Type B pancreatic cell (in vitro differentiated cells): Measurements from ENCODE around the gene ZNF148. TPM values are rescaled to one million over a fixed set of nuclear protein-coding genes. Genes with fewer than 3 reads are reported as not detected.

Source experiments
- DNase-seq: peaks from one replicate; pipeline ENCODE4 v3.0.0; 2021; ENCODE audit warnings: mixed read lengths; ENCODE audit not compliant: unreplicated experiment; ENCODE audit errors: extremely low spot score
- H3K27ac Mint-ChIP-seq: 2 replicates; pipeline ENCODE4 v1.8.0; 2021; ENCODE audit warnings: mild to moderate bottlenecking, mixed read lengths
- H3K27me3 Mint-ChIP-seq: 2 replicates; pipeline ENCODE4 v1.8.0; 2021; ENCODE audit warnings: mixed read lengths
- H3K36me3 Mint-ChIP-seq: 2 replicates; pipeline ENCODE4 v1.8.0; 2021; ENCODE audit warnings: mixed read lengths
- H3K4me1 Mint-ChIP-seq: one replicate; pipeline ENCODE4 v1.8.0; 2021; ENCODE audit warnings: mixed read lengths; ENCODE audit not compliant: unreplicated experiment
- H3K4me3 Mint-ChIP-seq: 2 replicates; pipeline ENCODE4 v1.8.0; 2021; ENCODE audit warnings: mild to moderate bottlenecking, mixed read lengths
- H3K9me3 Mint-ChIP-seq: 2 replicates; pipeline ENCODE4 v1.8.0; 2021; ENCODE audit warnings: mixed read lengths
- total RNA-seq: library from RNA; stranded (reverse); gene quantifications from 2 replicates; pipeline ENCODE4 v1.2.1, GENCODE V29; 2021; ENCODE audit warnings: low replicate concordance
- TF ChIP-seq, protein P1 (sequence below): fragments of 200-600 bp; sonication (generic); conservative IDR thresholded peaks from 2 replicates; pipeline ENCODE4 v1.5.0; 2021; ENCODE audit warnings: antibody characterized with exemption, mild to moderate bottlenecking

ZNF148 gene
- total RNA-seq, 1 donor from 2014 or later, result 46.4 TPM

DNA sequence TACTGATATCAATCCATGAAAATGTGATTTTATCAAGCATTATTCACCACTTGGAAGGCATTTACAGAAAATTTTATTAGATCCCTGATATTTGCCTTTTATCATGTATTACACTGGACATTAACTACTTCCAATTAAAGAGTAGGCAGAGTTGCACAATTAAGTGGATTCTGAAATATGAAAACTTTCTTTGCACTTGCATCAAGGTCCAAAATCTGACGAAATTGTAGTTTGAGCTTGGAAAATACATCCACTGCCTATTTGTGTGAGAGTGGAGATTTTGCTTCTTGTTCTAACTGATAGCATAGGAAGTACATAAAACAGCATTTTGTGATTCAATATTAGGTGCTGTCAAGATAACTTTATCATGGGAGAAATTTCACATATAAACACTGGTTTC is 113.0 kb downstream of the ZNF148 start:
- peaks cover 45% of the 10 kb centered on the region for H3K36me3 Mint-ChIP-seq
- no peaks in the 10 kb centered on the region for H3K27me3 Mint-ChIP-seq
- TF ChIP-seq, protein P1, sequence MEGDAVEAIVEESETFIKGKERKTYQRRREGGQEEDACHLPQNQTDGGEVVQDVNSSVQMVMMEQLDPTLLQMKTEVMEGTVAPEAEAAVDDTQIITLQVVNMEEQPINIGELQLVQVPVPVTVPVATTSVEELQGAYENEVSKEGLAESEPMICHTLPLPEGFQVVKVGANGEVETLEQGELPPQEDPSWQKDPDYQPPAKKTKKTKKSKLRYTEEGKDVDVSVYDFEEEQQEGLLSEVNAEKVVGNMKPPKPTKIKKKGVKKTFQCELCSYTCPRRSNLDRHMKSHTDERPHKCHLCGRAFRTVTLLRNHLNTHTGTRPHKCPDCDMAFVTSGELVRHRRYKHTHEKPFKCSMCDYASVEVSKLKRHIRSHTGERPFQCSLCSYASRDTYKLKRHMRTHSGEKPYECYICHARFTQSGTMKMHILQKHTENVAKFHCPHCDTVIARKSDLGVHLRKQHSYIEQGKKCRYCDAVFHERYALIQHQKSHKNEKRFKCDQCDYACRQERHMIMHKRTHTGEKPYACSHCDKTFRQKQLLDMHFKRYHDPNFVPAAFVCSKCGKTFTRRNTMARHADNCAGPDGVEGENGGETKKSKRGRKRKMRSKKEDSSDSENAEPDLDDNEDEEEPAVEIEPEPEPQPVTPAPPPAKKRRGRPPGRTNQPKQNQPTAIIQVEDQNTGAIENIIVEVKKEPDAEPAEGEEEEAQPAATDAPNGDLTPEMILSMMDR, result no peak
- no peaks in the 10 kb centered on the region for H3K4me1 Mint-ChIP-seq
- no peak overlapping the region for H3K4me3 Mint-ChIP-seq
- H3K27ac Mint-ChIP-seq, result no peak overlapping the region
- DNase-seq, result no peak
- peaks cover 5% of the 10 kb centered on the region for H3K9me3 Mint-ChIP-seq

DNA sequence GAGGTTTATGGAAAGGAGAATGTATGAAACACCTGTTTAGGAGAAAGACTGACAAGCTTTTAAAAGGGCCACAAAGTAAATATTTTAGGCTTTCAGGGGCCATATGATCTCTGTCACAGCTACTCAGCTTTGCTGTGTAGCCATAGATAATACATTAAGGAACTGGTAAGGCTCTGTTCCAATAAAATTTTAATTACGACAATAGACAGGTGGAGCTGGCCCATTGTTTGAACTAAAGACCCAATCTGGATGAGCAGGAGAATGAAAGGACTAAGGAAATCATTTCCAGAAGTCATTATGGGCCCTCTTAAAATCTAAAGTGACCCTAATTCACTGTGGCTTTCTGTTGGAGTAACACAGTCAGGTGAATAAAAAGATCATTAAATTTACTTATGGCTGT is 114.1 kb downstream of the ZNF148 start:
- Mint-ChIP-seq H3K9me3 (peaks cover 11% of the 10 kb centered on the region), H3K4me1 (no peaks in the 10 kb centered on the region), H3K36me3 (peaks cover 41% of the 10 kb centered on the region), H3K27ac (no peak overlapping the region), H3K4me3 (no peak overlapping the region), H3K27me3 (no peaks in the 10 kb centered on the region)
- TF ChIP-seq, protein P1, result no peak
- no peak for DNase-seq

DNA sequence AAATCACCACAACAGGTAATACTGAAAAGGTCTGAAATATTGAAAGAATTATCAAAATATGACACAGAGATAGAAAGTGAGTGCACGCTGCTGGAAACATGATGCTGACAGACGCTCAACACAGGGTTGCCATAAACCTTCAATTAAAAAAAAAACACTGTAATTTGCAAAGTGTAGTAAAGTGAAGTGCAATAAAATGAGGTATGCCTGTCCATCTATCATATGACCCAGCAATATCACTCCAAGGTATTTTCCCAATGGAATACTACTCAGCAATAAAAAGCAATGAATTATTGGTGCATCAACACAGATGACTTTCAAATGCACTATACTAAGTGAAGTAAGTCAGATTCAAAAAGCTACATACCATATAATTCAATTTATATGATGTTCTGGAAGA is 115.0 kb downstream of the ZNF148 start:
- Mint-ChIP-seq H3K36me3 (peaks cover 36% of the 10 kb centered on the region), H3K27ac (no peak overlapping the region), H3K9me3 (peaks cover 11% of the 10 kb centered on the region), H3K4me1 (no peaks in the 10 kb centered on the region), H3K4me3 (no peak overlapping the region), H3K27me3 (no peaks in the 10 kb centered on the region)
- TF ChIP-seq, protein P1, result no peak
- DNase-seq, result no peak

DNA sequence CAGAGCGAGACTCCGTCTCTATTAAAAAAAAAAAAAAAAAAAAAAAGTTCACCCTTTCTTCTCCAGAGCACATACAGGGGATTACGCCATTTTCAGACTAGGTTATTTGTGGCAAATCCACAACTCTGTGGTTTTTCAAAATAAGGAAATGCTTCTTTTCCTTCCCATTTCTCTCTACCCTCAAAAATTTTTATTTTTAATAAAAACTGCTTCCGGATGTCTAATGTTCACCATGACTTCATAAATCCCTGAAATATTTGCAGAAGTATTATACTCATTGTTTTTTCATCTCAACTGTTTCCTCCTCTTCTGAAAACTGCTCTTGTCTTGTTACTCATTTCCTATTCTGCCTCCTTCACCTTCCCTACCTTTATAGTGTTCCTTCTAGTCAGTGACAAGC is 117.6 kb downstream of the ZNF148 start:
- peaks cover 28% of the 10 kb centered on the region for H3K36me3 Mint-ChIP-seq
- DNase-seq, result no peak
- TF ChIP-seq, protein P1, result no peak
- no peaks in the 10 kb centered on the region for H3K27me3 Mint-ChIP-seq
- H3K9me3 Mint-ChIP-seq, result peaks cover 11% of the 10 kb centered on the region
- H3K4me1 Mint-ChIP-seq, result no peaks in the 10 kb centered on the region
- H3K4me3 Mint-ChIP-seq, result no peak overlapping the region
- no peak overlapping the region for H3K27ac Mint-ChIP-seq

DNA sequence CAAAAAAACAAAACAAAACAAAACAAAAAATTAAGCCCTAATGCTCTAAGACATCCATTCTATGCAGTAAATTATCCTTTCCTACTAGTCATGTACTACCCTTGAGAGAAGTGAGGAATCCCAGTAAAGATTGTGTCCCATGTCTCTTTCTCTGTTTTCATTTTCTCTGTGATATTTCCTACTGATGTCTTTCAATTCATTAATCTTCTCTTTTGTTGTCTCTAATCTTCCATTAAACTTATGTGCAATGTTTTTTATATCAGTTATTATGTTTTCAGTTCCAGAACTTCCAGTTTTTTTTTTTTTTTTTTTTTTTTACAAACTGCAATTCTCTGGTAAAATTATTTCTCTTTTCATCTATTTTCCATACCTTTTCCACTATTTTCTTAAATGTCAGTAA is 118.5 kb downstream of the ZNF148 start:
- DNase-seq, result no peak
- Mint-ChIP-seq H3K4me1 (no peaks in the 10 kb centered on the region), H3K27ac (no peak overlapping the region), H3K27me3 (no peaks in the 10 kb centered on the region), H3K9me3 (peaks cover 11% of the 10 kb centered on the region), H3K4me3 (no peak overlapping the region), H3K36me3 (peaks cover 28% of the 10 kb centered on the region)
- TF ChIP-seq, protein P1, result no peak

DNA sequence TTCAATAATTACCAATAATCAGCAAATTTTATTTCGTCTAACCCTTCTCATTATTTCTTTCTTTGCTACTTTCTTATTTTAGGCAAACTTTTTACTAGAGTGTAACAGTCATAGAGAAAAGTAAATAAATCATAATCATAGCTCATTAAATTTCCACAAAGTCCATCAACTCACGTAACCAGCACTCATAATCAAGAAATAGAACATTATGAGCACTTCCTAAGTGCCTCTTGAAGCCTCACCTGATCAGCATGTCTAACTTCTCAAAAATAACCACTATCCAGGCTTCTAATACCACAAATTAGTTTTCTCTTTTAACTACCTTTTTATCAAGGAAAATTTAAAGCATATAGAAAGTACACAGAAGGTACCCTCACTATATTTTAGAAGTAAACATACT is 124.2 kb downstream of the ZNF148 start:
- DNase-seq, result no peak
- H3K27ac Mint-ChIP-seq, result no peak overlapping the region
- no peaks in the 10 kb centered on the region for H3K27me3 Mint-ChIP-seq
- no peaks in the 10 kb centered on the region for H3K4me1 Mint-ChIP-seq
- TF ChIP-seq, protein P1, result no peak
- H3K9me3 Mint-ChIP-seq, result no peaks in the 10 kb centered on the region
- peaks cover 15% of the 10 kb centered on the region for H3K36me3 Mint-ChIP-seq
- no peak overlapping the region for H3K4me3 Mint-ChIP-seq
